H9 (cell line): ENCODE measurements around the gene PIP5KL1. TPM values are rescaled to one million over a fixed set of nuclear protein-coding genes. Genes with fewer than 3 reads are reported as not detected.

Experiments used
- DNase-seq: peaks from one replicate; pipeline ENCODE4 v3.0.0-alpha.2; 2017
- H2AFZ ChIP-seq: one replicate; pipeline ENCODE4 v1.6.1; 2013; ENCODE audit warnings: mild to moderate bottlenecking, low read length, control low read depth, moderate library complexity
- H2AK5ac ChIP-seq: 2 replicates; pipeline ENCODE4 v1.6.1; 2013; ENCODE audit warnings: low read length, control low read depth, mixed read lengths; ENCODE audit not compliant: insufficient read length
- H2BK120ac ChIP-seq: one replicate; pipeline ENCODE4 v1.6.1; 2013; ENCODE audit warnings: low read depth, mild to moderate bottlenecking, low read length, control low read depth, inconsistent platforms; ENCODE audit not compliant: poor library complexity, severe bottlenecking
- H2BK12ac ChIP-seq: 2 replicates; pipeline ENCODE4 v1.6.1; 2013; ENCODE audit warnings: low read length, control low read depth, mixed read lengths, low read depth; ENCODE audit not compliant: insufficient read length
- H2BK15ac ChIP-seq: 2 replicates; pipeline ENCODE4 v1.6.1; 2013; ENCODE audit warnings: low read depth, low read length, control low read depth
- H2BK20ac ChIP-seq: one replicate; pipeline ENCODE4 v1.6.1; 2013; ENCODE audit warnings: low read depth, mild to moderate bottlenecking, low read length, control low read depth, inconsistent platforms; ENCODE audit not compliant: poor library complexity, severe bottlenecking
- H2BK5ac ChIP-seq: 2 replicates; pipeline ENCODE4 v1.6.1; 2013; ENCODE audit warnings: low read length, control low read depth, mixed read lengths; ENCODE audit not compliant: insufficient read length
- H3K14ac ChIP-seq: 2 replicates; pipeline ENCODE4 v1.6.1; 2013; ENCODE audit warnings: low read length, control low read depth; ENCODE audit not compliant: insufficient read depth
- H3K18ac ChIP-seq: 2 replicates; pipeline ENCODE4 v1.6.1; 2013; ENCODE audit warnings: low read depth, mild to moderate bottlenecking, mixed read lengths, low read length, control low read depth; ENCODE audit not compliant: insufficient read length
- H3K23ac ChIP-seq: 2 replicates; pipeline ENCODE4 v1.6.1; 2013; ENCODE audit warnings: low read length, control low read depth, mixed read lengths, low read depth; ENCODE audit not compliant: insufficient read length
- H3K23me2 ChIP-seq: 2 replicates; pipeline ENCODE4 v1.6.1; 2013; ENCODE audit warnings: low read depth, mild to moderate bottlenecking, mixed read lengths, low read length, control low read depth; ENCODE audit not compliant: insufficient read length, poor library complexity, severe bottlenecking
- H3K27ac ChIP-seq: 2 replicates; pipeline ENCODE4 v1.5.1; 2013; ENCODE audit warnings: low read length, control low read depth, mixed read lengths, low read depth; ENCODE audit not compliant: insufficient read length
- H3K27me3 ChIP-seq: 2 replicates; pipeline ENCODE4 v1.6.1; 2013; ENCODE audit warnings: low read length, control low read depth, inconsistent platforms; ENCODE audit not compliant: insufficient read depth
- H3K4ac ChIP-seq: 2 replicates; pipeline ENCODE4 v1.6.1; 2013; ENCODE audit warnings: low read depth, mild to moderate bottlenecking, control low read depth, inconsistent platforms, low read length, moderate library complexity
- H3K4me1 ChIP-seq: 2 replicates; pipeline ENCODE4 v1.6.1; 2013; ENCODE audit warnings: low read length, control low read depth, inconsistent platforms; ENCODE audit not compliant: insufficient read depth
- H3K4me2 ChIP-seq: 2 replicates; pipeline ENCODE4 v1.6.1; 2013; ENCODE audit warnings: low read length, control low read depth, mixed read lengths; ENCODE audit not compliant: insufficient read length, insufficient read depth
- H3K56ac ChIP-seq: 2 replicates; pipeline ENCODE4 v1.6.1; 2013; ENCODE audit warnings: low read depth, mild to moderate bottlenecking, mixed read lengths, low read length, control low read depth; ENCODE audit not compliant: insufficient read length
- H3K79me1 ChIP-seq: 2 replicates; pipeline ENCODE4 v1.6.1; 2013; ENCODE audit warnings: low read depth, mild to moderate bottlenecking, moderate library complexity, low read length, control low read depth, inconsistent platforms; ENCODE audit not compliant: insufficient read depth, poor library complexity, severe bottlenecking
- H3K79me2 ChIP-seq: 2 replicates; pipeline ENCODE4 v1.6.1; 2013; ENCODE audit warnings: low read length, control low read depth, inconsistent platforms; ENCODE audit not compliant: insufficient read depth
- H3K9ac ChIP-seq: 2 replicates; pipeline ENCODE4 v1.6.1; 2013; ENCODE audit warnings: low read length, control low read depth, mixed read lengths; ENCODE audit not compliant: insufficient read length; ENCODE audit errors: extremely low read depth
- H3K9me3 ChIP-seq: one replicate; pipeline ENCODE4 v1.6.1; 2013; ENCODE audit warnings: low read depth, low read length, inconsistent platforms; ENCODE audit not compliant: control insufficient read depth
- H3T11ph ChIP-seq: one replicate; pipeline ENCODE4 v1.6.1; 2013; ENCODE audit warnings: mild to moderate bottlenecking, low read length, control low read depth, inconsistent platforms
- H4K20me1 ChIP-seq: one replicate; pipeline ENCODE4 v1.6.1; 2013; ENCODE audit not compliant: control insufficient read depth, insufficient read length, insufficient read depth
- H4K5ac ChIP-seq: 2 replicates; pipeline ENCODE4 v1.6.1; 2013; ENCODE audit warnings: low read depth, mild to moderate bottlenecking, mixed read lengths, low read length, control low read depth; ENCODE audit not compliant: insufficient read length
- H4K8ac ChIP-seq: replicated peaks from 2 replicates; pipeline ENCODE4 v1.6.1; 2013; ENCODE audit warnings: low read length, control low read depth, mixed read lengths, low read depth; ENCODE audit not compliant: insufficient read length
- H4K91ac ChIP-seq: 2 replicates; pipeline ENCODE4 v1.6.1; 2013; ENCODE audit warnings: low read depth, mild to moderate bottlenecking, moderate library complexity, mixed read lengths, low read length, control low read depth; ENCODE audit not compliant: insufficient read length
- H3K27ac Mint-ChIP-seq, 3 experiments: 2 replicates in 2 of 3; 3 replicates in 1 of 3; pipeline ENCODE4 v1.8.0; 2020 to 2021; ENCODE audit warnings: mixed read lengths in 3 of 3, mild to moderate bottlenecking in 1 of 3, moderate library complexity in 1 of 3
- H3K27me3 Mint-ChIP-seq: 2 replicates; pipeline ENCODE4 v1.8.0; 2021; ENCODE audit warnings: low read depth, mild to moderate bottlenecking, moderate library complexity, mixed read lengths
- H3K36me3 Mint-ChIP-seq, 3 experiments: 2 replicates in 2 of 3; 3 replicates in 1 of 3; pipeline ENCODE4 v1.8.0; 2020 to 2021; ENCODE audit warnings: low read depth in 3 of 3, mixed read lengths in 3 of 3; ENCODE audit not compliant: insufficient read depth in 1 of 3
- H3K4me1 Mint-ChIP-seq, 2 experiments: 2 replicates each; pipeline ENCODE4 v1.8.0; 2020; ENCODE audit warnings: mixed read lengths in 2 of 2
- H3K4me3 Mint-ChIP-seq, 2 experiments: 2 replicates in 1 of 2; 3 replicates in 1 of 2; pipeline ENCODE4 v1.8.0; 2020 to 2021; ENCODE audit warnings: mild to moderate bottlenecking in 2 of 2, mixed read lengths in 2 of 2, moderate library complexity in 1 of 2
- H3K9me3 Mint-ChIP-seq, 2 experiments: 2 replicates in 1 of 2; 3 replicates in 1 of 2; pipeline ENCODE4 v1.8.0; 2020; ENCODE audit warnings: mild to moderate bottlenecking in 2 of 2, mixed read lengths in 2 of 2, moderate library complexity in 1 of 2
- WGBS: extraction: QIAGEN DNeasy Blood & Tissue Kit; methylation state at CpG from one replicate; pipeline ENCODE4 v1.1.7; 2013; ENCODE audit warnings: missing lambda C conversion rate, low lambda C conversion rate, mixed read lengths; ENCODE audit not compliant: insufficient read length; ENCODE audit errors: extremely low coverage; 5-methylcytosine and 5-hydroxymethylcytosine counted together
- total RNA-seq: library from RNA; stranded (reverse); gene quantifications from 2 replicates; pipeline ENCODE4 v1.2.1, GENCODE V29; 2021
- TF ChIP-seq, protein P1 (sequence below): fragments of 200-600 bp; sonication (generic); conservative IDR thresholded peaks from 3 replicates; pipeline ENCODE4 v1.8.0; 2021; ENCODE audit warnings: antibody characterized with exemption, mild to moderate bottlenecking

The PIP5KL1 gene
- total RNA-seq, 1 experiment from 2014 or later: 11.6 TPM

DNA sequence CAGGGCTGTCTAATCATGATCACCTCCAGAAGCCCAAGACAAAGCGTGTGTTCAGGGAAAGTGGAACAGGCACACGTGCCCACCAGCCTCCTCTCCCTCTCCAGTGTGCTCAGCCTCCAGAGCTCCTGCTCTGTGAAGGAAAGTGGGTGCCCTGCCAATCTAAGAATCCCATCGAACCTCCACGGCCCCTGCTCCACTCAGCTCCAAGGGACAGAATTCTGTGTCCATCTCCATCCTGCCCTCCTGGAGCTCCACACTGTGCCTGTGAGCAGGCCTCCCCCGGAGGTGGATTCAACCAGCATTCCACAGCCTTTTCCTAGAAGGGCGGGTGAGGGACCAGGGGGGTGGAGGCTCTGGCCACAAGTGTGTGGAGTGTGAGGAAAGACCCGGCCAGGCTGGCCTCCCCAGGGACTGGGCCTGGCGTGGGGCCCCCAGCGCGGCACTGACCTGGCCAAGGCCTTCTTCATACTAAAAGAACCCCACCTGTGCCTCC, 44.2 kb upstream of the PIP5KL1 start:
- H3K79me2 ChIP-seq: peaks cover 55% of the 10 kb centered on the region; the same call in 1 of the 2 replicates
- Mint-ChIP-seq H3K27ac (peak overlapping the region; percentile 17 to 84 (median 84); a peak in 4 of 7 replicates), H3K36me3 (peaks cover 0 to 13% (median 0%) of the 10 kb centered on the region in 3 experiments; a peak in 2 of 7 replicates), H3K9me3 (no peaks in the 10 kb centered on the region; a peak in 1 of 5 replicates), H3K4me3 (no peak overlapping the region; a peak in 1 of 5 replicates), H3K4me1 (peaks cover 66 to 77% of the 10 kb centered on the region in 2 experiments), H3K27me3 (no peaks in the 10 kb centered on the region; the same call in 1 of the 2 replicates)
- H3K23ac ChIP-seq: no peak overlapping the region
- H3K79me1 ChIP-seq: peaks cover 9% of the 10 kb centered on the region
- WGBS: no CpG with 5 or more reads among the region's 10 CpGs
- no peak overlapping the region for H2BK15ac ChIP-seq
- H3K9ac ChIP-seq: no peak overlapping the region
- no peak overlapping the region for H2AK5ac ChIP-seq
- no peaks in the 10 kb centered on the region for H3K27me3 ChIP-seq
- H3K23me2 ChIP-seq: peaks cover 10% of the 10 kb centered on the region
- no peak overlapping the region for H3K4ac ChIP-seq
- no peak overlapping the region for H3K4me2 ChIP-seq
- H3K56ac ChIP-seq: no peak overlapping the region
- no peak overlapping the region for H2AFZ ChIP-seq
- H3K27ac ChIP-seq: no peak overlapping the region
- no peak overlapping the region for H3K14ac ChIP-seq
- H2BK120ac ChIP-seq: no peak overlapping the region
- H3K18ac ChIP-seq: no peak overlapping the region
- DNase-seq: peak; percentile 32
- H3K9me3 ChIP-seq: no peaks in the 10 kb centered on the region
- no peak overlapping the region for H4K5ac ChIP-seq
- no peak overlapping the region for H4K8ac ChIP-seq
- peaks cover 9% of the 10 kb centered on the region; the same call in 1 of the 2 replicates for H3K4me1 ChIP-seq
- no peak overlapping the region for H4K91ac ChIP-seq
- H4K20me1 ChIP-seq: peaks cover 4% of the 10 kb centered on the region
- H3T11ph ChIP-seq: no peak overlapping the region
- H2BK12ac ChIP-seq: no peak overlapping the region
- H2BK20ac ChIP-seq: no peak overlapping the region
- TF ChIP-seq, protein P1, sequence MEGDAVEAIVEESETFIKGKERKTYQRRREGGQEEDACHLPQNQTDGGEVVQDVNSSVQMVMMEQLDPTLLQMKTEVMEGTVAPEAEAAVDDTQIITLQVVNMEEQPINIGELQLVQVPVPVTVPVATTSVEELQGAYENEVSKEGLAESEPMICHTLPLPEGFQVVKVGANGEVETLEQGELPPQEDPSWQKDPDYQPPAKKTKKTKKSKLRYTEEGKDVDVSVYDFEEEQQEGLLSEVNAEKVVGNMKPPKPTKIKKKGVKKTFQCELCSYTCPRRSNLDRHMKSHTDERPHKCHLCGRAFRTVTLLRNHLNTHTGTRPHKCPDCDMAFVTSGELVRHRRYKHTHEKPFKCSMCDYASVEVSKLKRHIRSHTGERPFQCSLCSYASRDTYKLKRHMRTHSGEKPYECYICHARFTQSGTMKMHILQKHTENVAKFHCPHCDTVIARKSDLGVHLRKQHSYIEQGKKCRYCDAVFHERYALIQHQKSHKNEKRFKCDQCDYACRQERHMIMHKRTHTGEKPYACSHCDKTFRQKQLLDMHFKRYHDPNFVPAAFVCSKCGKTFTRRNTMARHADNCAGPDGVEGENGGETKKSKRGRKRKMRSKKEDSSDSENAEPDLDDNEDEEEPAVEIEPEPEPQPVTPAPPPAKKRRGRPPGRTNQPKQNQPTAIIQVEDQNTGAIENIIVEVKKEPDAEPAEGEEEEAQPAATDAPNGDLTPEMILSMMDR: no peak
- no peak overlapping the region for H2BK5ac ChIP-seq
